ENCODE results near the gene FRMD4B.

FRMD4B gene

DNA sequence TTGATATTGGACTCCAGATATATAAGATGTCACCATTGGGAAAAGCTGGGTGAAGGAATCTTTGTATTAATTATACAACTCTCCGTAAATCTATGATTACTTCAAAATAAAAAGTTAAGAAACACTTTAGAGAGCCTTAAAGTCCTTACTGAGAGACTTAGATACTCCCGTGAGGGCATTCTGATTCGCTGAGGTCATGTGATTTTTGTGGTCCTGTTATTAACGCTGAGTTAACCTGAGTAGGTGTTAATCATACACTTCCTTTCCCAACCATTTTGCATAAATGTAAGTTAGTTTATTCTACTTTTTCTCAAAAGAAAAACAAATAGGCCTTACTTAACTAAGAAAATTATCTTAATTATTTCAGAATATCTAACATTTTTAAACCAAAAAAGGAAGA, 196.4 kb downstream of the FRMD4B start:
- H3K27ac ChIP-seq: no peak overlapping the region
- no peak overlapping the region for H3K9ac ChIP-seq
- no peaks in the 10 kb centered on the region for H3K79me2 ChIP-seq (ENCODE audit: insufficient read depth, low read depth)
- TF ChIP-seq, protein P1, sequence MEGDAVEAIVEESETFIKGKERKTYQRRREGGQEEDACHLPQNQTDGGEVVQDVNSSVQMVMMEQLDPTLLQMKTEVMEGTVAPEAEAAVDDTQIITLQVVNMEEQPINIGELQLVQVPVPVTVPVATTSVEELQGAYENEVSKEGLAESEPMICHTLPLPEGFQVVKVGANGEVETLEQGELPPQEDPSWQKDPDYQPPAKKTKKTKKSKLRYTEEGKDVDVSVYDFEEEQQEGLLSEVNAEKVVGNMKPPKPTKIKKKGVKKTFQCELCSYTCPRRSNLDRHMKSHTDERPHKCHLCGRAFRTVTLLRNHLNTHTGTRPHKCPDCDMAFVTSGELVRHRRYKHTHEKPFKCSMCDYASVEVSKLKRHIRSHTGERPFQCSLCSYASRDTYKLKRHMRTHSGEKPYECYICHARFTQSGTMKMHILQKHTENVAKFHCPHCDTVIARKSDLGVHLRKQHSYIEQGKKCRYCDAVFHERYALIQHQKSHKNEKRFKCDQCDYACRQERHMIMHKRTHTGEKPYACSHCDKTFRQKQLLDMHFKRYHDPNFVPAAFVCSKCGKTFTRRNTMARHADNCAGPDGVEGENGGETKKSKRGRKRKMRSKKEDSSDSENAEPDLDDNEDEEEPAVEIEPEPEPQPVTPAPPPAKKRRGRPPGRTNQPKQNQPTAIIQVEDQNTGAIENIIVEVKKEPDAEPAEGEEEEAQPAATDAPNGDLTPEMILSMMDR (conservative IDR thresholded peaks at IDR 0.05; ENCODE audit: low read depth, low read length): no peak
- no peak overlapping the region for H3K4me3 ChIP-seq (IDR thresholded peaks at IDR 0.05; ENCODE audit: insufficient read depth, low read depth, low read length)
- no peaks in the 10 kb centered on the region for H4K20me1 ChIP-seq (ENCODE audit: insufficient read depth)
- no peaks in the 10 kb centered on the region for H3K36me3 ChIP-seq (ENCODE audit: insufficient read depth)
- no peaks in the 10 kb centered on the region for H3K27me3 ChIP-seq (ENCODE audit: insufficient read depth, low read depth)
- H3K4me1 ChIP-seq (ENCODE audit: low read depth, poor library complexity, severe bottlenecking): no peaks in the 10 kb centered on the region
- H2AFZ ChIP-seq (ENCODE audit: low read depth): no peak overlapping the region
- no peak overlapping the region for H3K4me2 ChIP-seq

DNA sequence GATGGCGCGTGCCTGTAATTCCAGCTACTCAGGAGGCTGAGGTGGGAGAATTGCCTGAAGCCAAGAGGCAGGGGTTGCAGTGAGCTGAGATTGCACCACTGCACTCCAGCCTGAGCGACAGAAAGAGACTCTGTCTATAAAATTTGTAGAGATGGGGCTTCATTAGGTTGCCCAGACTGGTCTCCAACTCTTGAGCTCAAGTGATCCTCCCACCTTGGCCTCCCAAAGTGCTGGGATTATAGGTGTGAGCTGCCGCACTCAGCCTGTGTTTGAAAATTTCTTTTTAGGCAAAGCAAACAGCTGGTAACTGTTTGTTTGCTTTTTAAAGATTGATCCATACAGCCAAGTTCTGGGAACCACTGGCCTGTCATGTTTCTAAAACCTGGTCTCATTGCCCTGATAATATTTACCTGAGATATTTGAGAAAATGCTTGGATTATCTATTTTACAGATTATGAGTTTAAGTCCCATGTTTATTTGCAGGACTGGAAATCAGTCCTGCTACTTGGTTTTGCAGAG, 199.3 kb downstream of the FRMD4B start:
- Histone ChIP-seq H3K79me2 (ENCODE audit: insufficient read depth, low read depth) (no peaks in the 10 kb centered on the region), H3K4me1 (ENCODE audit: low read depth, poor library complexity, severe bottlenecking) (no peaks in the 10 kb centered on the region), H3K4me2 (no peak overlapping the region), H2AFZ (ENCODE audit: low read depth) (no peak overlapping the region), H3K9ac (no peak overlapping the region), H4K20me1 (ENCODE audit: insufficient read depth) (no peaks in the 10 kb centered on the region), H3K4me3 (IDR thresholded peaks at IDR 0.05; ENCODE audit: insufficient read depth, low read depth, low read length) (no peak overlapping the region), H3K36me3 (ENCODE audit: insufficient read depth) (no peaks in the 10 kb centered on the region), H3K27ac (no peak overlapping the region), H3K27me3 (ENCODE audit: insufficient read depth, low read depth) (no peaks in the 10 kb centered on the region)
- TF ChIP-seq, protein P1 (conservative IDR thresholded peaks at IDR 0.05; ENCODE audit: low read depth, low read length): no peak

DNA sequence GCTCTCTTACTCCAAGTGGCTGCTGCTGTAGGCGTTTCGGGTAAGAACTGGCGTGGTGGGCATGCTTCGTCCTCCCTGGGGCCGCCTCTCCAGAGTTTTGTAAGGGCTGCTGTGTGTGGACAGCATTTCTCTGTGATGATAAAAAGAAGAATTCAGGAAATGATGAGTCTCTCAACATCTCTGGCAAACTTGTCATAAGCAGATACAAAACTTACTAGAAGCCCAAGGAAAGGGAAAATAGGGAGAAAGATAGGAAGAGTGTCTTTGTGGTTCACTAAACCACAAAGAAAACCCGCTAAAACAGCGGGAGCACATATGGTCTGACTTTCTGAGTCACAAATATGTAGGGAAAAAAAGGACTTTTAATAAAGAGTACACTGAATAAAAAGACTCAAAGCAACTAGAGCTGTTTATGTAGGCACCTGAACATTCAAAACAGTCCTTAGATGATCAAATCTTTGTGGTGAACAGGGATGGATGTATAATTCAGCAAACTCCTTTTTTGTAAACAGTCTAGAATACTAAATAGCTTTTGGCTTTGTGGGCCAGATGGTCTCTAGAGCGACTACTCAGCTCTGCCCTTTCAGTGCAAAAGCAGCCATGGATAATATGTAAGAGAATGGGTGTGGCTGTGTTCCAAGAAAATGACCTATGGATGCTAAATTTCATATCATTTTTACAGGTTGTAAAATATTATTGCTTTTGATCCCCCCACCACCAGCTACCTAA, 203.1 kb downstream of the FRMD4B start:
- no peaks in the 10 kb centered on the region for H3K36me3 ChIP-seq (ENCODE audit: insufficient read depth)
- H3K9ac ChIP-seq: no peak overlapping the region
- no peaks in the 10 kb centered on the region for H4K20me1 ChIP-seq (ENCODE audit: insufficient read depth)
- TF ChIP-seq, protein P1 (conservative IDR thresholded peaks at IDR 0.05; ENCODE audit: low read depth, low read length): no peak
- no peak overlapping the region for H3K4me2 ChIP-seq
- no peak overlapping the region for H2AFZ ChIP-seq (ENCODE audit: low read depth)
- no peak overlapping the region for H3K4me3 ChIP-seq (IDR thresholded peaks at IDR 0.05; ENCODE audit: insufficient read depth, low read depth, low read length)
- H3K4me1 ChIP-seq (ENCODE audit: low read depth, poor library complexity, severe bottlenecking): peaks cover 31% of the 10 kb centered on the region
- no peak overlapping the region for H3K27ac ChIP-seq
- H3K79me2 ChIP-seq (ENCODE audit: insufficient read depth, low read depth): no peaks in the 10 kb centered on the region
- H3K27me3 ChIP-seq (ENCODE audit: insufficient read depth, low read depth): no peaks in the 10 kb centered on the region

DNA sequence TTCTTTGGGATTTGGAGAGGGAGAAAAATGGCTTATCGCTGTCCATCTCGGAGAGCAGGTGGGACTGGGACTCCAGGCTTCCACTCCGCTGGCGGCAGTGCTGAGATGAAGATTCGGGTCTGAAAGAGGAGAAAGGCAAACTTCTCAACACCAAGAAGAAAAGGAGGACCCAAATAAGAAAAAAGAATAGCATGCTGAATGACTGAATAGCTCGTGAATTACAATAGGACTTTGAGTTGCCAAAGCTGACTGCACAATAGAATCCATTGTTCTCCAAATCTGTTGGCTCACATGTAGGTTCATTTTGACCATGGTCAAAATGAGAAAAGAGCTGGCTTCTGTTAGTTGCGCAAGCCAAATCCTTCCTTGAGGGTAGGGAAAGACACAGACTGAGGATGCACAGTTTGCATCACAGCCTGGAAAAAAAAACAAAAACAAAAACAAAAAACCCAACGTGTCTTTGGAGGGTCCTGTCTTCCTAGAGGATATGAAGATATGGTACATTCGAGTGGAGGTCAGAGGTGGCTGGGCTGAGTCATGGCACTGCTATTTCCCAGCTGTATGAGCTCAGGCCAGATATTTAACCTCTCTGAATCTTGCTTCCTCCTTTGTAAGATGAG, 204.2 kb downstream of the FRMD4B start:
- H4K20me1 ChIP-seq (ENCODE audit: insufficient read depth): no peaks in the 10 kb centered on the region
- no peaks in the 10 kb centered on the region for H3K36me3 ChIP-seq (ENCODE audit: insufficient read depth)
- H3K27ac ChIP-seq: no peak overlapping the region
- TF ChIP-seq, protein P1 (conservative IDR thresholded peaks at IDR 0.05; ENCODE audit: low read depth, low read length): no peak
- no peaks in the 10 kb centered on the region for H3K79me2 ChIP-seq (ENCODE audit: insufficient read depth, low read depth)
- H3K27me3 ChIP-seq (ENCODE audit: insufficient read depth, low read depth): no peaks in the 10 kb centered on the region
- no peak overlapping the region for H2AFZ ChIP-seq (ENCODE audit: low read depth)
- peaks cover 37% of the 10 kb centered on the region for H3K4me1 ChIP-seq (ENCODE audit: low read depth, poor library complexity, severe bottlenecking)
- H3K9ac ChIP-seq: no peak overlapping the region
- H3K4me3 ChIP-seq (IDR thresholded peaks at IDR 0.05; ENCODE audit: insufficient read depth, low read depth, low read length): no peak overlapping the region
- no peak overlapping the region for H3K4me2 ChIP-seq
